ENCODE data around the gene TLR1.

DNA sequence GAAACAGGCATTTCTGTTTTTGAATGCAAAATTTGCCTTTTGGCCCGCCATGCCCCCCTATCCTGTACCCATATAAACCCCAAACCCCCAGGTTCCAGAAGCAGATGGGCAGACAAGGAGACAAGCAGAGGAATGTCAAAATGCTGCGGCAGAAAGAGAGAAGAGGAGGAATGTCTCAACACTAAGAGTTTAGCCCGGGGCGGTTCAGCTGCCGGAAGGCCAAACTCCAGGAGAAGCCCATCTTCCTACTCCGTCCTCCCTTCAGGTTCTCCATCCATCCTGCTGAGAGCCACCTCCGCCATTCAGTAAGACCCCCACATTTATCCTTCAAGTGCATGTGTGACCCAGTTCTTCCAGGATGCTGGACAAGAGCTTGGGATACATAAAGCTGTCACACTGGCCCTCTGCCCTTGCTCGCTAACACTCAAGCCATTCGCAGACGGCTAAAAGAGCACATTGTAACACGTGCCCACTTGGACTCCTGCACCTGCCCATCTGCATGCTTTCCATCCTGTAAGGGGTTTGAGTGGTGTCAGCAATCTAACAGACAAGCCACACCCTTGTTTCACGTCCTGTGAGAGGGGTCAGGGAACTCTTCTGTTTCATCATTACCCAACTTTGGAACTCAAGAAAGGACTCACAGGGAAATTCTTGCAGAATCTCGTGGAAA, 53.1 kb downstream of the TLR1 start:
- TF ChIP-seq, protein P1, sequence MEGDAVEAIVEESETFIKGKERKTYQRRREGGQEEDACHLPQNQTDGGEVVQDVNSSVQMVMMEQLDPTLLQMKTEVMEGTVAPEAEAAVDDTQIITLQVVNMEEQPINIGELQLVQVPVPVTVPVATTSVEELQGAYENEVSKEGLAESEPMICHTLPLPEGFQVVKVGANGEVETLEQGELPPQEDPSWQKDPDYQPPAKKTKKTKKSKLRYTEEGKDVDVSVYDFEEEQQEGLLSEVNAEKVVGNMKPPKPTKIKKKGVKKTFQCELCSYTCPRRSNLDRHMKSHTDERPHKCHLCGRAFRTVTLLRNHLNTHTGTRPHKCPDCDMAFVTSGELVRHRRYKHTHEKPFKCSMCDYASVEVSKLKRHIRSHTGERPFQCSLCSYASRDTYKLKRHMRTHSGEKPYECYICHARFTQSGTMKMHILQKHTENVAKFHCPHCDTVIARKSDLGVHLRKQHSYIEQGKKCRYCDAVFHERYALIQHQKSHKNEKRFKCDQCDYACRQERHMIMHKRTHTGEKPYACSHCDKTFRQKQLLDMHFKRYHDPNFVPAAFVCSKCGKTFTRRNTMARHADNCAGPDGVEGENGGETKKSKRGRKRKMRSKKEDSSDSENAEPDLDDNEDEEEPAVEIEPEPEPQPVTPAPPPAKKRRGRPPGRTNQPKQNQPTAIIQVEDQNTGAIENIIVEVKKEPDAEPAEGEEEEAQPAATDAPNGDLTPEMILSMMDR (IDR thresholded peaks at IDR 0.05; ENCODE audit: low read length) = no peak
- TF ChIP-seq EZH2phosphoT487 (IDR thresholded peaks at IDR 0.05; ENCODE audit: low read length) (no peak), EZH2 (optimal IDR thresholded peaks at IDR 0.05; ENCODE audit: low read depth, low read length) (no peak)
